HG03354 (cell line): Measurements from ENCODE around the gene KLF13.

Experiments used
- ATAC-seq: cut with Tn5 transposase; IDR thresholded peaks from one replicate; pipeline ENCODE4 v1.9.1; 2021; ENCODE audit warnings: mild to moderate bottlenecking; ENCODE audit not compliant: unreplicated experiment, poor library complexity, severe bottlenecking

KLF13 gene

GRCh38 chr15:31297575-31298456, 28.8 kb upstream of the KLF13 start:
- no peak for ATAC-seq

DNA sequence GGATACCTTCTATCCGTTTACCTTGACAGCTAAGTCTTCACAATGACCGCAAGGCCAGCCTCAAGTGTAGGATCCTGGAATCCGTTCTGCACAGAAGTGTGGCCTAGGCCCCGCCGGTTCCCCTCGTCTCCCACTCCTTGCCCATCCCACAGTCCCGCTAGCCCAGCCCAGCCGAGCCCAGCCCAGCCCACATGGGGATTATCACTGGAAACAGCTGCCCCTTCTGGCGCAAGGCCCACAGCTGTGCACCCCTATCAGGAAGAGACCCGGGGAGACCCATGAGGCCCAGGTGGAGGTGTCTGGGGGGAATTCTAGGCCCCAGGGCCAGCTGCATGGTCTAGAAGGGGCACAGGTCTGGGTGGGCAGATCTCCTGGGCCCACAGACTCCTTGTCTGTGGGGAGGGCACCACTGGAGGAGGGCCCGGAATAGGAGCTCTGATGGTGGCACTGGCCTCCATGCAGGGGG, 27.9 kb upstream of the KLF13 start:
- ATAC-seq: no peak

GRCh38 chr15:31300208-31300661, 26.4 kb upstream of the KLF13 start:
- no peak for ATAC-seq

DNA sequence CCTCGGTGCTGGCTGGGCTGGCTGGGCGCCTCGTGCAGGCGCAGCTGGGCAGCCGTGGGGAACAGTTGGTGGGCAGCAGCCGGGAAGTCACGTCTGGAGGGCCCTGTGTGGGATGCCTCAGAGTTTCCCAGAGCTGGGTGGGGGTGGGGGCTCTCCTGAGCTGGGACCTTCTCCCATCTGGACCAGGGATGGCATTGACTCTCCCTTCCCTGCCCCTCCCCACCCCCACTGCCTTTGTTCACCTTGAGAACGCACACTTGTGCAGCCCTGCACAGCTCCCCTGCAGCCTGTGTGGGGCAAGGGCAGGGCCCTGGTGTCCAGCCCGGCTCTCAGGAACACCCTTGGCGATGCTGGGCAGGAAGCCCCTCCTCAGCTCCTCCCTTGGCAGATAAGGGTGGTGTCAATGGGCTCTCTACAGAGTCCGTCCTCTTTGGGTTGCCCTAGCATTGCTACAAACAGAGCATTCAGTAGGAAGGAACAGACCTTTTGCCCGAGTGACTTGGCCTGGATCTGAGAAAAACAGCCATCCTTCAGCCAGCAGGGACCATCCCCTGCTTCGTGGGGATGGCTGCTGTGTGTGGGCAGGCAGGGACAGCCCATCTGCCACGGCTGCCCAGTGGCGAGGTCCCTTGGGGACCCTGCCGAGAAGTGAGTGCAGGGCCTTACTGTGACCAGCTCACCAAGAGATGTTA, 25.5 kb upstream of the KLF13 start:
- peak; percentile 64 for ATAC-seq

GRCh38 chr15:31301673-31301990, 25.0 kb upstream of the KLF13 start:
- peak; percentile 11 for ATAC-seq

GRCh38 chr15:31302029-31302657, 24.5 kb upstream of the KLF13 start:
- ATAC-seq: no peak

GRCh38 chr15:31302778-31303725, 23.6 kb upstream of the KLF13 start:
- no peak for ATAC-seq

GRCh38 chr15:31303726-31304648, 22.6 kb upstream of the KLF13 start:
- no peak for ATAC-seq

DNA sequence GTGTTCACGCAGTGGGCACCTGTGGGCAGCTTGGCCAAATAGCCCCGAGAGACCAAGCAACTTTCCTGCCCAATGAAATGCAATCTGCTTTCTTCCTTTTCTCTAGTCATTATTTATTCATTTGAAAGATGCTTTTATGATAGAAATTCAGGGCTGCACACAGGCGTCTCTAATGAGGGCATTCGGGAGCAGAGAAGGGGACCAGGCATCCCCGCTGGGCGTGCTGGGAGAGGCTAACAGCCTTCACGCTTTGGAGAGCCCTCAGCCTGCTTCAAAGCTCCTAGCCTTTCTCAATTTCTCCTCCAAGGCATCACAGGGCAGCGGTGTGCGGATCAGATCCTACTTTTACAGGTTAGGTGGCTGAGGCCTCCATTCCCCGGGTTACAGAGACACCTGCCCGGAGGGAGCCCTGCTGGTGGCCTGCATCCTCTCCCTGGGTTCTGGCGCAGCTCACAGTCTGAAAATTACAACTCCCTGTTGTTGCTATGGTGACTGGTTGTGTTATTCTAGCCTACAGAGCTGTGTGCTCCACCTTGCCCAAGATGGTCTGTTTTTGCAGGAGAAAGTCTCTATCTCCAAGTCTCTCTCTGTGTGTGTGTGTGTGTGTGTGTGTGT, 21.8 kb upstream of the KLF13 start:
- no peak for ATAC-seq

DNA sequence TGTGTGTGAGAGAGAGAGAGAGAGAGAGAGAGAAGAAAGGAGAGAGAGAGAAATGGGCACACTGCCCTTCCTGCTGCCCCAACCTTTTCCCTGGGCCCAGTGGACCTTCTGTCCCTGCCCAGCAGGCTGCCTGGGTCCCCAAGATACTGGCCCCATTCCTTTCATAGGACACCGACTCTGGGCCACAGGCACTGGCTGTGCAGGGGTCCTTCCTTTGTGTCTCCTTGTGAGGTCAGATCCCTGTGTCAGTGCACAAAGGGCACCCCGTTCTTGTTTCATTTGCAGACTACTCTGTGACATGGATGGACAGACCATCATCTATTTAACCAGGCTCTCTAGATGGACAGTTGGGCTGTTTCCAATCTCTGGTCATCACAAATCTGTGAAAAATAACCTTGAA, 21.3 kb upstream of the KLF13 start:
- no peak for ATAC-seq

DNA sequence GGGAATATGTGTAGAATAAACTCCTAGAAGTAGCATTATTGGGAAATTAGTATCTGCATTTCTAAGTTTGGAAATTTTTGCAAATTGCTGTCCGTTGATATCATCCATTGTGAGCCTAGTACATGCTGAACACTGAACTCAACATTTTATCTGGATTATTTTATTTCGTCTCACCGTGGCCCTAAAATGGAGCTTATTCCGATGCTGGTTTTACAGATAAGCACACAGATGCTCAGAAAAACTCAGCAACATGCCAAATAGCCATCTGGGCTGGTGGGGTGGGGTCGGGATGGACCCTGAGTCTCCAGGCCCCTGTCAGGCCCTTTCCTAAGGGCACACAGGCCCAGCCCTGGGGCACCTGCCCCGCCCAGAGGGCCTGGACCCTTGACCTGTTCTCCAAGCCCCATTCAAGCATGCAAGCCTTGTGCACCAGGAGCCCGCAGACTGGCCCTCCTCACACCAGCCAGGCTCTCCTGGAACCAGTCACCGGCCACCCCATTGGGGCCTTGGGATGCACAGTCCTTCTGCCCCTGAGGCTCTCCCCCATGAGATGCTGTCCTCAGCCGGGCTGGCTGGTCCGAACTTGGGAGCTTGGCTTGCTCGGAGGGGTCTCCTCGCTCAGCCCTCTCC, 20.7 kb upstream of the KLF13 start:
- no peak for ATAC-seq

DNA sequence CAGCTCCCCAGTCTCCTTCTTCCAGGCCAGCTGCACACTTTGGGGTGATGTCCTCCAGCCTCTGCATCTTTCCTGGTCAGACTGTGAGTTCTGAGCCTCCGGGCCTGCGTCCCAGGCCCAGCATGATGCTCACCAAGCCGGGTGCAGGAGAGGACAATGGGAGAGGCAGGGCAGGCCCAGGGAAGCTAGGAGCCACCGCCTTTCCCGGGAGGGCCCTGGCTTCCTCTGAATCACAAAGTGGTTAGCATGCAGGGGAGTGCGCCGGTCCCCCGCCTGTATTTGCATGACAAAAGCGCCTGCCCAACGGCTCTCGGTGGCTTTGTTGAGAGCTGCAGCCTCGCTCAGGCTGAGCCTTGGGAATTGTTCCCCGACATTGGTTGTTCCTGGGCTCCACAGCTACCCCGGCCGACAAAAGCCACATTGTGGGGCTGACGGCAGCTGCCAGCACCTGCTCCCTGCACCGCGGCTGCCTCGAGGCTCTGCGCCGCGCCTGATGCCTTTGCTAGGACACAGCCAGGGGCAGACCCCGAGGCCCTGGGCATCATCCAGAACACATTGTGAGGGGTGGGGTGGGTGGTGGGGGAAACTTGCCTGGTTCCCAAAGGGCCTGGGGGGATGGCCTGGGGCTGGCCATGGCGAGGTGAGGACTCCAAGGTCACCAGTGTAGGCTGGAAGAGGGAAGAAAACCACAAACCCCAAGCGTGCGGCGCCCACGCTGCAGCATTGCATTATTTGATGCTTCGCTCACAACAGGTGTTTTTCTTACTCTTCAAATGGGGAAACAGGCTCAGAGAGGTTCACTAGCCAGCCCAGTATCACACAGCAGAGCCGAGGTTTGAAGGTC, 20.0 kb upstream of the KLF13 start:
- ATAC-seq: no peak

- ATAC-seq: no peak
These were observed 19.1 kb upstream of the KLF13 start for GRCh38 chr15:31307270-31308184.

GRCh38 chr15:31308185-31308639, 18.4 kb upstream of the KLF13 start:
- no peak for ATAC-seq

DNA sequence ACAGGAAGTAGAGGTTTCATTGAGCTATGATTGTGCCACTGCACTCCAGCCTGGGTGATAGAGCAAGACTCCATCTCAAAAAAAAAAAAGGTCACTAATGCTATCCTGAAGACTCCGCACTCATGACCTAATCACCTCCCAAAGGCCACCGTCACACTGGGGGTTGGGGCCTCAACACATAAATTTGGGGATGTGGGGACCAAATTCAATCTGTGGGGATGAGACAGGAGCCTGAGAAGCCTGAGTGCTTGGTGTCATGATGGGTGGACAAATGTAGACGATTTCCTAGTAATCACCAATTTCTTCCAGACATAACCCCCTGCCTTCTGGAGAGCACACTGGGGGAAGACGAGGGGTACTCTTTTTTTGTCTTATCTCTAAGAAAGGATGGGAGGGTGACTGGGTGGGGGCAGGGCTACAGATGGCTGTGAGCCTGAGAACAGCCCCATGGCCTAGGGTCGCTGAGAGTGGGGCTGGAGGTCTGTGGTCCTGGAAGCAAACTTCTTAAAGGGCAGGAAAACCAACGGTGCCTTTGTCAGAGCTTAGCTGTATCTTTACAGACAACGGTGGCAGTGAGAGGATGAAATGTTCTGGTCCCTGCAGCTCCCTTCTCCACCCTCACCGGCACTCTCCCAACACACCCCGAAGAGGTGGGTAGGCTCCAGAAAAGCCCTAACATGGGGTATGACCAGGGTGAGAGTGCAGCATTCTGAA, 16.6 kb upstream of the KLF13 start:
- no peak for ATAC-seq
